K562 (cell line): ENCODE measurements around the gene ZMYND8. TPM values are rescaled to one million over a fixed set of nuclear protein-coding genes. Genes with fewer than 3 reads are reported as not detected.
A peak's percentile ranks its signal among the peaks of the same experiment; 100 is the strongest.

ENCODE experiments used
- DIDO1 ChIP-seq: fragments of 450-650 bp; IDR thresholded peaks from 2 replicates; pipeline ENCODE4 v1.6.1; 2016; ENCODE audit warnings: low read depth, missing biosample characterization, missing genetic modification characterization
- HNRNPH1 ChIP-seq: fragments of 200-400 bp; formaldehyde crosslinking; optimal IDR thresholded peaks from 2 replicates; pipeline ENCODE3; 2017; ENCODE audit warnings: low read depth, mild to moderate bottlenecking, low read length, moderate library complexity
- JUND ChIP-seq, 2 experiments: IDR thresholded peaks; 2 replicates in 1 of 2; 3 replicates in 1 of 2; pipeline ENCODE4 v1.6.1; 2011; ENCODE audit warnings: borderline replicate concordance in 2 of 2, low read depth in 2 of 2, low read length in 2 of 2, improper control_type of control experiment in 1 of 2, missing biosample characterization in 1 of 2, missing genetic modification characterization in 1 of 2, missing genetic modification reagents in 1 of 2
- KDM2B ChIP-seq: fragments of 250-450 bp; sonication (Bioruptor Pico); IDR thresholded peaks from 2 replicates; pipeline ENCODE4 v1.8.0; 2021; ENCODE audit warnings: mild to moderate bottlenecking, moderate library complexity
- KDM5B ChIP-seq: fragments of 200-600 bp; sonication (generic); IDR thresholded peaks from 2 replicates; pipeline ENCODE4 v1.6.1; 2012; ENCODE audit warnings: low read depth, mild to moderate bottlenecking, moderate library complexity, low read length, control low read depth, inconsistent platforms; ENCODE audit not compliant: insufficient replicate concordance
- KHSRP ChIP-seq: fragments of 450-650 bp; IDR thresholded peaks from 2 replicates; pipeline ENCODE4 v1.6.1; 2017
- KLF1 ChIP-seq: fragments of 450-650 bp; IDR thresholded peaks from 2 replicates; pipeline ENCODE4 v1.6.1; 2016; ENCODE audit warnings: missing genetic modification characterization, missing compliant biosample characterization
- NBN ChIP-seq: fragments of 450-650 bp; IDR thresholded peaks from 2 replicates; pipeline ENCODE4 v1.6.1; 2016; ENCODE audit warnings: low read depth, mild to moderate bottlenecking
- NCOA6 ChIP-seq: fragments of 450-650 bp; IDR thresholded peaks from 2 replicates; pipeline ENCODE4 v1.6.1; 2017; ENCODE audit warnings: mild to moderate bottlenecking
- POLR2G ChIP-seq: fragments of 200-400 bp; formaldehyde crosslinking; IDR thresholded peaks from 2 replicates; pipeline ENCODE4 v1.6.1; 2017; ENCODE audit warnings: low read depth, mild to moderate bottlenecking, antibody characterized with exemption, low read length, moderate library complexity
- PPARD ChIP-seq: fragments of 250-450 bp; sonication (Bioruptor Pico); IDR thresholded peaks from 2 replicates; pipeline ENCODE4 v1.8.0; 2022; ENCODE audit warnings: inconsistent platforms, mild to moderate bottlenecking, moderate library complexity
- SIX5 ChIP-seq, 2 experiments: IDR thresholded peaks; 2 replicates each; pipeline ENCODE4 v1.6.1; 2011; ENCODE audit warnings: low read length in 2 of 2, borderline replicate concordance in 1 of 2, low read depth in 1 of 2, mild to moderate bottlenecking in 1 of 2, moderate library complexity in 1 of 2; ENCODE audit not compliant: insufficient read depth in 1 of 2
- SRSF1 ChIP-seq: fragments of 200-400 bp; formaldehyde crosslinking; IDR thresholded peaks from 2 replicates; pipeline ENCODE4 v1.6.1; 2017; ENCODE audit warnings: mild to moderate bottlenecking, low read depth, low read length, moderate library complexity
- SRSF3 ChIP-seq: fragments of 200-400 bp; formaldehyde crosslinking; IDR thresholded peaks from 2 replicates; pipeline ENCODE4 v1.6.1; 2016; ENCODE audit warnings: mild to moderate bottlenecking, low read length, moderate library complexity; ENCODE audit not compliant: insufficient read depth
- SRSF9 ChIP-seq: fragments of 200-400 bp; formaldehyde crosslinking; IDR thresholded peaks from 2 replicates; pipeline ENCODE4 v1.6.1; 2017; ENCODE audit warnings: low read depth, low read length, borderline replicate concordance
- TAL1 ChIP-seq: fragments of 450-650 bp; IDR thresholded peaks from 2 replicates; pipeline ENCODE4 v1.6.1; 2016; ENCODE audit warnings: mild to moderate bottlenecking
- TGIF2 ChIP-seq: sonication (generic); formaldehyde crosslinking; IDR thresholded peaks from 2 replicates; pipeline ENCODE4 v1.8.1; 2022; ENCODE audit warnings: mild to moderate bottlenecking, missing genetic modification reagents, moderate library complexity
- ZBTB17 ChIP-seq: fragments of 450-650 bp; formaldehyde crosslinking; IDR thresholded peaks from 2 replicates; pipeline ENCODE4 v1.4.0; 2020; ENCODE audit warnings: mild to moderate bottlenecking
- ZHX1 ChIP-seq: fragments of 150-350 bp; conservative IDR thresholded peaks from 2 replicates; pipeline ENCODE4 v1.6.1; 2014; ENCODE audit warnings: low read length
- ZNF174 ChIP-seq: fragments of 250-450 bp; sonication (Bioruptor Pico); IDR thresholded peaks from 2 replicates; pipeline ENCODE4 v1.4.0; 2020; ENCODE audit warnings: mild to moderate bottlenecking
- ZNF518B ChIP-seq: fragments of 250-450 bp; sonication (Bioruptor Pico); IDR thresholded peaks from 2 replicates; pipeline ENCODE4 v1.5.0; 2021; ENCODE audit warnings: mild to moderate bottlenecking, moderate library complexity
- ZNF668 ChIP-seq: fragments of 250-450 bp; sonication (Bioruptor Pico); IDR thresholded peaks from 2 replicates; pipeline ENCODE4 v1.8.0; 2022; ENCODE audit warnings: mild to moderate bottlenecking, inconsistent platforms
- ZNF764 ChIP-seq: fragments of 250-450 bp; sonication (Bioruptor Pico); IDR thresholded peaks from 2 replicates; pipeline ENCODE4 v1.4.0; 2020; ENCODE audit warnings: low read depth, mild to moderate bottlenecking, moderate library complexity
- ZNF77 ChIP-seq: fragments of 250-450 bp; sonication (Bioruptor Pico); IDR thresholded peaks from 2 replicates; pipeline ENCODE4 v1.5.0; 2020
- polyA plus RNA-seq, 8 experiments: library from polyadenylated mRNA; depleted of rRNA in 4 of 8; stranded (reverse) in 5 of 8; unstranded in 3 of 8; fragments of >200 nt; fragmentation: Nextera tagmentation in 2 of 8; fragmentation: Illumina TruSeq in 1 of 8; extraction: Ambion mirVana in 2 of 8; extraction: Trizol in 1 of 8; gene quantifications; 2 replicates each; pipeline versions ENCODE4 v1.2.1 to v1.2.3, GENCODE V29; 2011 to 2014; ENCODE audit warnings: inconsistent platforms in 1 of 8, missing spikeins in 1 of 8
- total RNA-seq, 7 experiments: library from RNA; depleted of rRNA in 6 of 7; stranded (reverse); fragments of >200 nt in 6 of 7; fragmentation: Illumina TruSeq in 2 of 7; extraction: Trizol in 2 of 7; gene quantifications; 2 replicates each; pipeline versions ENCODE4 v1.2.1 to v1.2.3, GENCODE V29; 2011 to 2021; ENCODE audit warnings: low replicate concordance in 1 of 7

Gene ZMYND8
- total and polyA plus RNA-seq, 9 of the 15 experiments (the other 6 are each of a cell fraction or from before 2014, with no cell fraction given) = 31.8 to 148 (median 71.9) TPM

GRCh38 chr20:47357296-47358038, 968 bp upstream of the ZMYND8 start (continued):
- TF ChIP-seq TAL1 = no peak; the same call in 1 of the 2 replicates
- no peak for TF ChIP-seq SRSF1
- no peak for TF ChIP-seq TGIF2
- TF ChIP-seq ZNF764 (CRISPR knock-in tag) = no peak
- TF ChIP-seq KHSRP = no peak
- TF ChIP-seq SIX5 (IDR thresholded peaks at IDR 0.05; ENCODE audit: borderline replicate concordance in 1 of 2, insufficient read depth in 1 of 2, low read depth in 1 of 2, low read length in 2 of 2) = no peak
- no peak for TF ChIP-seq SRSF3
- TF ChIP-seq SRSF9 = no peak
- TF ChIP-seq ZBTB17 (CRISPR knock-in tag) = peak; percentile 78
- TF ChIP-seq KDM2B (CRISPR knock-in tag) = no peak
- no peak; the same call in 1 of the 2 replicates for TF ChIP-seq NBN
- no peak for TF ChIP-seq ZNF518B (CRISPR knock-in tag)
- TF ChIP-seq DIDO1 = no peak
- no peak for TF ChIP-seq ZNF77 (CRISPR knock-in tag)
- peak; percentile 79 for TF ChIP-seq KDM5B
- 0 out of 2 replicates have a peak, but pooled peaks have one; percentile 2 for TF ChIP-seq JUND (IDR thresholded peaks at IDR 0.05; ENCODE audit: borderline replicate concordance, low read depth, low read length)
- TF ChIP-seq JUND (tag; IDR thresholded peaks at IDR 0.05; ENCODE audit: borderline replicate concordance, low read depth, low read length) = peak; percentile 69; the same call in 2 of the 3 replicates
- TF ChIP-seq ZHX1 = no peak
- no peak for TF ChIP-seq PPARD (CRISPR knock-in tag)
- TF ChIP-seq ZNF174 = no peak
- TF ChIP-seq KLF1 = no peak
- TF ChIP-seq HNRNPH1 = no peak
- peak; percentile 84 for TF ChIP-seq POLR2G
- no peak for TF ChIP-seq ZNF668
- no peak for TF ChIP-seq NCOA6
